GM20431 (cell line): ENCODE measurements around the gene THRA.

ENCODE experiments used
- in situ Hi-C: fragments of 300-500 bp; cut with MseI, MboI; formaldehyde crosslinking; loops from one replicate; pipeline ENCODE4 v1.15.0; 2020; ENCODE audit warnings: low sequenced_read_pairs; ENCODE audit not compliant: unreplicated experiment

The THRA gene

GRCh38 chr17:40025991-40026815 lies 36.6 kb upstream of the THRA start:
- in situ Hi-C loops: no loop called here

- in situ Hi-C loops: no loop called here
Observed at GRCh38 chr17:40026816-40027613, 35.8 kb upstream of the THRA start.

- in situ Hi-C loops: no loop called here
Observed at GRCh38 chr17:40027614-40028012, 35.2 kb upstream of the THRA start.

- in situ Hi-C loops: no loop called here
Observed at GRCh38 chr17:40028595-40028994, 34.2 kb upstream of the THRA start.

- in situ Hi-C loops: no loop called here
Observed at GRCh38 chr17:40031706-40032105, 31.1 kb upstream of the THRA start.

- in situ Hi-C loops: no loop called here
Observed at GRCh38 chr17:40032322-40033320, 30.1 kb upstream of the THRA start.

- in situ Hi-C loops: no loop called here
Observed at GRCh38 chr17:40033339-40033738, 29.4 kb upstream of the THRA start.

- in situ Hi-C loops: no loop called here
Observed at GRCh38 chr17:40034426-40035161, 28.2 kb upstream of the THRA start.

- in situ Hi-C loops: no loop called here
Observed at GRCh38 chr17:40035162-40035559, 27.6 kb upstream of the THRA start.

- in situ Hi-C loops: no loop called here
Observed at GRCh38 chr17:40038882-40039513, 23.8 kb upstream of the THRA start.

- in situ Hi-C loops: no loop called here
Observed at GRCh38 chr17:40041196-40041595, 21.6 kb upstream of the THRA start.

- in situ Hi-C loops: no loop called here
Observed at GRCh38 chr17:40056379-40057015, 6.3 kb upstream of the THRA start.

- in situ Hi-C loops: no loop called here
Observed at GRCh38 chr17:40058186-40058784, 4.5 kb upstream of the THRA start.

GRCh38 chr17:40058865-40059264 lies 3.9 kb upstream of the THRA start:
- in situ Hi-C loops: no loop called here

GRCh38 chr17:40059729-40060475 lies 2.9 kb upstream of the THRA start:
- in situ Hi-C loops: no loop called here

GRCh38 chr17:40060887-40061608 lies 1.7 kb upstream of the THRA start:
- in situ Hi-C loops: no loop called here

GRCh38 chr17:40061609-40062038 lies 1.1 kb upstream of the THRA start:
- in situ Hi-C loops: no loop called here
